ENCODE results near the gene ASB3.
A peak's percentile ranks its signal among the peaks of the same experiment; 100 is the strongest.
"Not testable (repeated sequence)": the region's sequence is repeated elsewhere in the genome, so short reads cannot be mapped to it uniquely, and the experiment has no call there.

Gene ASB3, protein sequence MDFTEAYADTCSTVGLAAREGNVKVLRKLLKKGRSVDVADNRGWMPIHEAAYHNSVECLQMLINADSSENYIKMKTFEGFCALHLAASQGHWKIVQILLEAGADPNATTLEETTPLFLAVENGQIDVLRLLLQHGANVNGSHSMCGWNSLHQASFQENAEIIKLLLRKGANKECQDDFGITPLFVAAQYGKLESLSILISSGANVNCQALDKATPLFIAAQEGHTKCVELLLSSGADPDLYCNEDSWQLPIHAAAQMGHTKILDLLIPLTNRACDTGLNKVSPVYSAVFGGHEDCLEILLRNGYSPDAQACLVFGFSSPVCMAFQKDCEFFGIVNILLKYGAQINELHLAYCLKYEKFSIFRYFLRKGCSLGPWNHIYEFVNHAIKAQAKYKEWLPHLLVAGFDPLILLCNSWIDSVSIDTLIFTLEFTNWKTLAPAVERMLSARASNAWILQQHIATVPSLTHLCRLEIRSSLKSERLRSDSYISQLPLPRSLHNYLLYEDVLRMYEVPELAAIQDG

GRCh38 chr2:53786705-53787613 is at the start of gene ASB3, which contains the start of gene ERLEC1:
TSS of gene ASB3 (minus strand) at chr2:53786953. CDS start at chr2:53765572, 21,381 bp downstream.
TSS of gene ERLEC1 (plus strand) at chr2:53787044. CDS start at chr2:53787211, 167 bp downstream.
- peak; percentile 77 to 86 for DNase-seq (ENCODE audit: low read depth in 2 of 2)

- not testable (repeated sequence) for DNase-seq (ENCODE audit: low read depth in 2 of 2)
Observed at GRCh38 chr2:53829980-53830290, 43.2 kb upstream of the ASB3 start.

DNA sequence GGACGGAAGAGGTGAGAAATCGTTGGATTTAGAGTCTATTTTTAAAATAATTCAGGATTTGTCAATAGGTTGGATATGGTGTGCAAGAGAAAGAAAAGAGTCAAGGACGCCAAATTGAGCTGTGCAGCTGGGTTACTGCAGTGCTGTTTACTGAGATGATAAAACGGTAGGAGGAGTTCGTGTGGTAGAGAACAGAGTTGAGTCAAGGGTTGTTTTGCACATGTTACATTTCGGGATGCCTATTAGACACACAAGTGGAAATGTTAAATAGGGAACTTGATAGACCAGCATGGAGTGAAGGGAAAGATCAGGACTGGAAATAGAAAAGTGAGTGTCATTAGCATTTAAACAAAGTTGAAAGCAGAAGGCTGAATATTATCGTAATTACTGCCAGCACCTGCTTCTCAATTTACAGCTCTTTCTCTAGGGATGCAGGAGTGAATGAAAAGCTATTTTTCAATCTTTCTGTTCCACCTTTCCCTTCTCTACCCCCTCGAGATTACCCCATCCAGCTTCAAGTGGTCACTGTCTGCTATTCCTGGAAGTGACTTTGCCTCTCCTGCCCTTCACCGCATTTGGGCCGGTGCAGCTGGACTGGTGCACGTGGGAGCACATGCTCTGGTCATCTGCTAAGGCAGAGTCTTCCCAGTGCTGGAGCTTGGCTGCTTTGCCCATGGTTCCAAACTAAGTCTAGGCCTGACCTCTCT is 42.7 kb upstream of the ASB3 start:
- no peak for DNase-seq (ENCODE audit: low read depth in 2 of 2)

GRCh38 chr2:53828331-53828730 is 41.6 kb upstream of the ASB3 start:
- no peak for DNase-seq (ENCODE audit: low read depth in 2 of 2)

- no peak for DNase-seq (ENCODE audit: low read depth in 2 of 2)
Observed at GRCh38 chr2:53827398-53828175, 40.8 kb upstream of the ASB3 start.

DNA sequence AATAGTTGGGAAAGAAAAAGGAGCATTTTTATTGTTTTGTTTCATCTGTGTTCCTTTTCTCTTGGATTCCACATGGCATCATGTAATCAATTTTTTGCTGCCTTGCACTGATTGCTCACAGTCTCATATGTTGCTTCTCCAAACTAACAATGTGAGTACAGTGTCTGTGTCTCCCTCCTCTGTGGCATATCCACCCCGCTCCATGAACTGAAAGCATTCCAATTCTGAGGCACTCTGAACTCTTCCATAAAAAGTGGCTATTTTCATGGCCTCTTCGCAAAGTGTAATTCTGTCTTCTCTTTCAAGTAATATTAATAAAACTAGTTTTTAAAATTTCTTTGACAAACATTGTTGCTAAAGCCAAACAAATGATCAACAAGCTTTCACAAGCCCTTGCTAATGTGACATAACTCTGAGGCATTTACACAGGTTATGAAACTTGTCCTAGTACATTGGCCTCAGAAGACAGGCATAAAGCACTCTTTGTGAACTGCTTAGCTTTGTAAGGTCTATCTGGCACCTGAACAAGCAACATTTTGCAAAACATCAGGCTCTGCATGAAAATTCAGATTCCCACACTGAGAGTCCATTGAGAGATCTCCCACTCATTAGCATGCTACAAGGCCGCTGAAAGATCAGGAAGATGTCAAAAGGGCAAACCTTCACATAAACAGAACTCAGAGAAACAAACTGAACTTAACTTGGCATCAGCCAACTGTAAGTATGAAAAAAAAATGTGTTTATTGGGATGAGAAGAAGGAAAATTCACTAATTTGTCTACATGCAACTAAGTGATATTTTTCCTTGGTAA is 40.0 kb upstream of the ASB3 start:
- no peak for DNase-seq (ENCODE audit: low read depth in 2 of 2)

DNA sequence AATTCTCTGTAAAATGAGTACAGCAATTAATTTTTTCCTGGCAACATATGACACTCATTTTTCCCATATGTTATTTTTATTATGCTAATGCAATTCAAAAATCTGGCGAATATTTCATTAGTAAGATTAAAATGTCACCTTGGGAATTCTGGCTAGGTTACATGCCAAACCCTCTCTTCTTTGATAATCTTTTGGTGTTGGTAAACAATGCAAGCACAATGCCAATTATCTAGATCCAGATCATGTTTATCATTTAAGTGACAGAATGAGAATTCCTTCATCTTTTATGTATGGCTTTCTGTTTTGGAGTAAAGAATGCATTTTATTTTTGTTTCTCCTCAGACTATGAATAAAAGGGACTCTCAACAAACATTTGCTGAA is 39.3 kb upstream of the ASB3 start:
- DNase-seq (ENCODE audit: low read depth in 2 of 2) = no peak

- not testable (repeated sequence) for DNase-seq (ENCODE audit: low read depth in 2 of 2)
Observed at GRCh38 chr2:53823639-53824038, 36.9 kb upstream of the ASB3 start.

DNA sequence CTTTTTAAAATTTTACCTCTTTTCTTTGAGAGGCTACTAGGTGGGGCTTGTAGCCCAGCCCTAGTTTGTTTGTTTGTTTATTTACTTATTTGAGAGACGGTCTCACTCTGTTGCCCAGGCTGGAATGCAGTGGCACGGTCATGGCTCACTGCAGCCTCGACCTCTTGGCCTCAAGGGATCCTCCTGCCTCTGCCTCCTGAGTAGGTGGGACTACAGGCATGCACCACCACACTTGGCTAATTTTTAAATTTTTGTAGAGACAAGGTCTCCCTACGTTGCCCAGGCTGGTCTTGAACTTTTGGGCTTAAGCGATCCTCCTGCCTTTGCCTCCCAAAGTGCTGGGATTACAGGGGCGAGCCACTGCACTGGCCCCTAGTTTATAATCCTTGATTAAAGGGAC is 35.1 kb upstream of the ASB3 start:
- no peak for DNase-seq (ENCODE audit: low read depth in 2 of 2)

- no peak for DNase-seq (ENCODE audit: low read depth in 2 of 2)
Observed at GRCh38 chr2:53820711-53821110, 34.0 kb upstream of the ASB3 start.

DNA sequence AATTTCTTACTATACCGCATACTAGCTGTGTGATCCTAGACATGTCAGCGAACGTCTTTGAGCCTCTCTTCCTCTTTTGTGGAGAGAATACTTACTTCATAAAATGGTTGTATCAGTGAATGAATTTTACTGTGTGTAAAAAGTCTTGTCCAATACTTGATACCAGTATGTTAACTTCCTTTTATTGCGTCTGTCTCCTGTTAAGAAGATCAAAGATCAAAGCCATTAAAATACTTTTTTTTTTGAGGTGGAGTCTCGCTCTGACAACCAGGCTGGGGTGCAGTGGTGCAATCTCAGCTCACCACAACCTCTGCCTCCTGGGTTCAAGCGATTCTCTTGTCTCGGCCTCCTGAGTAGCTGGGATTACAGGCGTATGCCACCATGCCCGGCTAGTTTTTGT is 33.3 kb upstream of the ASB3 start:
- no peak for DNase-seq (ENCODE audit: low read depth in 2 of 2)

DNA sequence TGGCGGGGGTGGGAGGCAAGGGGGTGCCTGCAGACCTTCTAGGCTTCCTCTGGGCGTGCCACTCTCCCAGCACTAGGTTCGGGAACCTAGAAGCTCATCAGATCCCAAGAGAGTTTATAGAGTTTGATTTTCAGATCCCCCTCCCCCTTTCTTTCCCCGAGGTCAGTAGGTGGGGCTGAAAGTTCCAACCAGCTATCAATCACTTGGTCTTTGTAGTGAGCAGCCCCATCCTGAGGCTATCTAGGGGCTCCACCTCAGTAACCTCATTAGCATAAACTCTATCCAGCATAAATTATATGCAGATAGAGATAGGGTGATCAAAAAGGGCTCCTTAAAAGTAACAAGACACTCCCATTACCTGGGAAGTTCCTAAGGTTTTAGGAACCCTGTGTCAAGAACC is 32.9 kb upstream of the ASB3 start:
- no peak for DNase-seq (ENCODE audit: low read depth in 2 of 2)

DNA sequence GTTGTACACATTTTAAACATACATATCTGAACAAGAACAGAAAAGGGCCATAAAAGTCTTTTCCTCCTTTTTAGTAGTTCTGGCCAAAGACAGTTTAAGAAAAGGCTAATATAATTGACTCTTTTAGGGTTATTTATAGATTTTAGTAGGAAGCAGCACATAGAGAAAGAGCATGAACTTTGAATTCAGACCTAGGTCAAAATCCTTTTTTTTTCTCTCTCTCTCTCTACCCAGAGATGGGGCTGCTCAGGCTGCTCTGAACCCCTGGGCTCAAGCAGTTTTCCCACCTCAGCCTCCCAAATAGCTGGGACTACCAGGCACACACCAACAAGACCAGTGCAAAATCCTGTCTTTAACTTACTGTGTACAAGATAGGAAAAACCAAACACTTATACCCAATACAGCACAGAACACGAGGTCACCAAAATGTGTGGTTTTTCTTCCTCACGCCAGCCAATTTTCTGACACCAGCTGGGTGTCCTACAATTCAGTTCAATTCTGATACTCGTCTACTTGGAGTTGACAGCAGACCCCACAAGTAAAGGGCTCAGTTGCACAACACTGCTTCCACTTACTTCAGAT is 32.2 kb upstream of the ASB3 start:
- no peak for DNase-seq (ENCODE audit: low read depth in 2 of 2)

- no peak for DNase-seq (ENCODE audit: low read depth in 2 of 2)
Observed at GRCh38 chr2:53813151-53813550, 26.4 kb upstream of the ASB3 start.

GRCh38 chr2:53811601-53812000 is 24.8 kb upstream of the ASB3 start:
- DNase-seq (ENCODE audit: low read depth in 2 of 2) = no peak

GRCh38 chr2:53802617-53803151 is 15.9 kb upstream of the ASB3 start:
- no peak for DNase-seq (ENCODE audit: low read depth in 2 of 2)

- no peak for DNase-seq (ENCODE audit: low read depth in 2 of 2)
Observed at GRCh38 chr2:53801547-53801946, 14.8 kb upstream of the ASB3 start.

- DNase-seq (ENCODE audit: low read depth in 2 of 2) = no peak
Observed at GRCh38 chr2:53793821-53794220, 7.1 kb upstream of the ASB3 start.

DNA sequence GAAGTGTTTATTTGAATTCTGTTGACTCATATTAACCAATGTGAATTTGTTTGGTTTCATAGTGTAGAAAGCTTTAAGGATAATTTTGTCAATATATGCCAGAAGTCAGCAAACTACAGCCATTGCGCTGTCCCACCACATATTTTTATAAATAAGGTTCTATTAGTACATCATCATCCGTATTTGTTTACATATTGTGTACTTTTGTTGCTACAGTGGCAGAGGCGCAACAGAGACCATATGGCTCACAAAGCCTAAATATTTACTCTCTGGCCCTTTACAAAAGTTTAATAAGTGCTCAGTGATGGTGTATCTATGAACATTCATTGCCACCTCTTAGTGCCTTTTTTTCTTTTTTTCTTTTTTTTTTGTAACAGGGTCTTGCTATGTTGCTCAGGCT is 6.5 kb upstream of the ASB3 start:
- DNase-seq (ENCODE audit: low read depth in 2 of 2) = no peak

All from stimulated activated CD8-positive, alpha-beta memory T cell treated with anti-CD3 and anti-CD28 coated beads, Interleukin-7, amount 100 ng/mL, for 4 hours (primary cell).